HepG2 (cell line): ENCODE results near the gene PSMB10. TPM values are rescaled to one million over a fixed set of nuclear protein-coding genes. Genes with fewer than 3 reads are reported as not detected.

Experiments used
- LCORL ChIP-seq, 2 experiments: fragments of 450-650 bp in 1 of 2; sonication (generic) in 1 of 2; formaldehyde crosslinking in 1 of 2; IDR thresholded peaks; 2 replicates each; pipeline versions ENCODE4 v1.5.0 to v1.6.1; 2017 to 2020; ENCODE audit warnings: antibody characterized with exemption in 1 of 2, missing genetic modification reagents in 1 of 2
- ZFAT ChIP-seq: sonication (generic); formaldehyde crosslinking; conservative IDR thresholded peaks from 2 replicates; pipeline ENCODE4 v1.8.1; 2023; ENCODE audit warnings: missing genetic modification reagents, inconsistent platforms
- ZNF883 ChIP-seq: sonication (generic); formaldehyde crosslinking; IDR thresholded peaks from 2 replicates; pipeline ENCODE4 v1.5.1; 2020; ENCODE audit warnings: mild to moderate bottlenecking, missing genetic modification reagents; ENCODE audit errors: not compliant biosample characterization
- polyA plus RNA-seq, 8 experiments: library from polyadenylated mRNA; depleted of rRNA in 3 of 8; stranded (reverse) in 7 of 8; unstranded in 1 of 8; fragments of >200 nt; fragmentation: Illumina TruSeq in 4 of 8; extraction: Trizol in 4 of 8; gene quantifications; 2 replicates each; pipeline versions ENCODE4 v1.2.1 to v1.2.3, GENCODE V29; 2011 to 2016; ENCODE audit warnings: low read depth in 4 of 8, missing spikeins in 1 of 8, mixed read lengths in 1 of 8; ENCODE audit not compliant: insufficient read depth in 1 of 8
- total RNA-seq, 5 experiments: library from RNA; depleted of rRNA; stranded (reverse); fragments of >200 nt; fragmentation: Illumina TruSeq; extraction: Trizol; gene quantifications; 2 replicates each; pipeline ENCODE4 v1.2.3, GENCODE V29; 2016; ENCODE audit warnings: low read depth in 1 of 5
- TF ChIP-seq, protein P1 (sequence below): sonication (generic); formaldehyde crosslinking; IDR thresholded peaks from 2 replicates; pipeline ENCODE4 v1.5.1; 2020; ENCODE audit warnings: mild to moderate bottlenecking, missing genetic modification reagents
- TF ChIP-seq, protein P2 (sequence below): sonication (generic); formaldehyde crosslinking; IDR thresholded peaks from 2 replicates; pipeline ENCODE4 v1.5.1; 2020; ENCODE audit warnings: missing genetic modification reagents, mild to moderate bottlenecking, borderline replicate concordance
- TF ChIP-seq, protein P3 (sequence below): sonication (generic); formaldehyde crosslinking; IDR thresholded peaks from 2 replicates; pipeline ENCODE4 v1.4.0; 2020; ENCODE audit warnings: mild to moderate bottlenecking, missing genetic modification reagents
- TF ChIP-seq, protein P4 (sequence below): IDR thresholded peaks from 2 replicates; pipeline ENCODE4 v1.6.1; 2016; ENCODE audit warnings: mild to moderate bottlenecking
- TF ChIP-seq, protein P5 (sequence below): sonication (generic); formaldehyde crosslinking; IDR thresholded peaks from one replicate; pipeline ENCODE4 v1.5.1; 2020; ENCODE audit warnings: mild to moderate bottlenecking, missing genetic modification reagents; ENCODE audit errors: not compliant biosample characterization
- TF ChIP-seq, protein P6 (sequence below): sonication (generic); formaldehyde crosslinking; IDR thresholded peaks from 2 replicates; pipeline ENCODE4 v1.8.0; 2022; ENCODE audit warnings: low read depth, missing genetic modification reagents

PSMB10 gene
- total and polyA plus RNA-seq, 2 of the 13 experiments (the other 11 are each of a cell fraction or from before 2014, with no cell fraction given), result 12.7 to 65.9 TPM

DNA sequence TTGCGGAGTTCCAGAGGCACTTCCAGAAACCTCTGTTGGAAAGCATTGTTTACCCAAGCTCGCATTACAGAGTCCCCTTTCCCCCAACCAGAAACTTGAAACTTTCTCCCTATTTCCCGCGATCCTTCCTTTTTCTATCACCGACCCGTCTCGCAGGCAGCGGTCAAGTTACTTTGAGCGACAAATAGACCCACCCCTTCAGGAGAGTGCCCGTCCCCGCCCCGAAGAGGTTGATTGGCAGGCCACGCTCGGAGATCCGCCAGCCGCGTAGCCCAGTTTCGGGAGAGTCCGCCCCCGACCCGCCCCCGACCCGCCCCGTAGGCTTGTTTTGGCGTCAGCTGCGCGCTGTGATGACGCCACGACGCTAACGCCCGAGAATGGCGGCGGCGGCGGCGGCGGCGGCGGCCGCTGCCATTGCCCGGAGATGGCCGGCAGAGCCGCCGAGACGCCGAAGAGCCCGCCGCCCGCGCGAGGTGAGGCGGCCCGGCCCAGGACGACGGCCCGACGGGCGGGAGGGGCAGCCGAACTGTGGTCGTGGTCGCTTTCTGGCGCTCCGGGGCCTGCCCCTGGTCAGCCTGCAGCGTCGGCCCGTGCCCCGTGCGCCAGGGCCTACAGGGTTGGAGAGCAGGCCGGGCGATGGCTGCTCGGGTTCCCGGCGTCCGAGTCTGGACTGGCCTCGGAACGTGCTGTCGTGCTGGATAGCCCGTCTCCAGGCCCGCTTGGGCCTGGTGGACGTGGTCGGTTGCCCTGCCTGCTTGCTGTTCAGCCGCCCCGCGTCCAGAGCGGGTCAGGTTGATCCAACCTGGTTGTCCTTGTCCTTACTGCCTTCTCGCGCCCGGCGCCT lies 43.5 kb downstream of the PSMB10 start, which contains the start of gene PSKH1 (continued):
- TF ChIP-seq, protein P1, sequence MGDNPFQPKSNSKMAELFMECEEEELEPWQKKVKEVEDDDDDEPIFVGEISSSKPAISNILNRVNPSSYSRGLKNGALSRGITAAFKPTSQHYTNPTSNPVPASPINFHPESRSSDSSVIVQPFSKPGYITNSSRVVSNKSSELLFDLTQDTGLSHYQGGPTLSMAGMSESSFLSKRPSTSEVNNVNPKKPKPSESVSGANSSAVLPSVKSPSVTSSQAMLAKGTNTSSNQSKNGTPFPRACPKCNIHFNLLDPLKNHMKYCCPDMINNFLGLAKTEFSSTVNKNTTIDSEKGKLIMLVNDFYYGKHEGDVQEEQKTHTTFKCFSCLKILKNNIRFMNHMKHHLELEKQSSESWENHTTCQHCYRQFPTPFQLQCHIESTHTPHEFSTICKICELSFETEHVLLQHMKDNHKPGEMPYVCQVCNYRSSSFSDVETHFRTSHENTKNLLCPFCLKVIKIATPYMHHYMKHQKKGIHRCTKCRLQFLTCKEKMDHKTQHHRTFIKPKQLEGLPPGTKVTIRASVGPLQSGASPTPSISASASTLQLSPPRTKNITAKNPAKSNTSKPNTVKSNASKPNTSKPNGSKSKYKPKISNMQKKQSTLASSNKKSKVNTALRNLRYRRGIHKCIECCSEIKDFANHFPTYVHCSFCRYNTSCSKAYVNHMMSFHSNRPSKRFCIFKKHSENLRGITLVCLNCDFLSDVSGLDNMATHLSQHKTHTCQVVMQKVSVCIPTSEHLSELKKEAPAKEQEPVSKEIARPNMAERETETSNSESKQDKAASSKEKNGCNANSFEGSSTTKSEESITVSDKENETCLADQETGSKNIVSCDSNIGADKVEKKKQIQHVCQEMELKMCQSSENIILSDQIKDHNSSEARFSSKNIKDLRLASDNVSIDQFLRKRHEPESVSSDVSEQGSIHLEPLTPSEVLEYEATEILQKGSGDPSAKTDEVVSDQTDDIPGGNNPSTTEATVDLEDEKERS, result no peak
- peak; percentile 57 for TF ChIP-seq ZNF883
- TF ChIP-seq, protein P2, sequence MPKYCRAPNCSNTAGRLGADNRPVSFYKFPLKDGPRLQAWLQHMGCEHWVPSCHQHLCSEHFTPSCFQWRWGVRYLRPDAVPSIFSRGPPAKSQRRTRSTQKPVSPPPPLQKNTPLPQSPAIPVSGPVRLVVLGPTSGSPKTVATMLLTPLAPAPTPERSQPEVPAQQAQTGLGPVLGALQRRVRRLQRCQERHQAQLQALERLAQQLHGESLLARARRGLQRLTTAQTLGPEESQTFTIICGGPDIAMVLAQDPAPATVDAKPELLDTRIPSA (CRISPR knock-in tag), result no peak
- TF ChIP-seq ZFAT (CRISPR knock-in tag), result peak; percentile 88; the same call in 1 of the 2 replicates
- TF ChIP-seq, protein P3, sequence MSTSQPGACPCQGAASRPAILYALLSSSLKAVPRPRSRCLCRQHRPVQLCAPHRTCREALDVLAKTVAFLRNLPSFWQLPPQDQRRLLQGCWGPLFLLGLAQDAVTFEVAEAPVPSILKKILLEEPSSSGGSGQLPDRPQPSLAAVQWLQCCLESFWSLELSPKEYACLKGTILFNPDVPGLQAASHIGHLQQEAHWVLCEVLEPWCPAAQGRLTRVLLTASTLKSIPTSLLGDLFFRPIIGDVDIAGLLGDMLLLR (CRISPR knock-in tag), result peak; percentile 90; the same call in 1 of the 2 replicates
- TF ChIP-seq, protein P4, sequence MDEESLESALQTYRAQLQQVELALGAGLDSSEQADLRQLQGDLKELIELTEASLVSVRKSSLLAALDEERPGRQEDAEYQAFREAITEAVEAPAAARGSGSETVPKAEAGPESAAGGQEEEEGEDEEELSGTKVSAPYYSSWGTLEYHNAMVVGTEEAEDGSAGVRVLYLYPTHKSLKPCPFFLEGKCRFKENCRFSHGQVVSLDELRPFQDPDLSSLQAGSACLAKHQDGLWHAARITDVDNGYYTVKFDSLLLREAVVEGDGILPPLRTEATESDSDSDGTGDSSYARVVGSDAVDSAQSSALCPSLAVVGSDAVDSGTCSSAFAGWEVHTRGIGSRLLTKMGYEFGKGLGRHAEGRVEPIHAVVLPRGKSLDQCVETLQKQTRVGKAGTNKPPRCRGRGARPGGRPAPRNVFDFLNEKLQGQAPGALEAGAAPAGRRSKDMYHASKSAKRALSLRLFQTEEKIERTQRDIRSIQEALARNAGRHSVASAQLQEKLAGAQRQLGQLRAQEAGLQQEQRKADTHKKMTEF, result no peak
- TF ChIP-seq, protein P5, sequence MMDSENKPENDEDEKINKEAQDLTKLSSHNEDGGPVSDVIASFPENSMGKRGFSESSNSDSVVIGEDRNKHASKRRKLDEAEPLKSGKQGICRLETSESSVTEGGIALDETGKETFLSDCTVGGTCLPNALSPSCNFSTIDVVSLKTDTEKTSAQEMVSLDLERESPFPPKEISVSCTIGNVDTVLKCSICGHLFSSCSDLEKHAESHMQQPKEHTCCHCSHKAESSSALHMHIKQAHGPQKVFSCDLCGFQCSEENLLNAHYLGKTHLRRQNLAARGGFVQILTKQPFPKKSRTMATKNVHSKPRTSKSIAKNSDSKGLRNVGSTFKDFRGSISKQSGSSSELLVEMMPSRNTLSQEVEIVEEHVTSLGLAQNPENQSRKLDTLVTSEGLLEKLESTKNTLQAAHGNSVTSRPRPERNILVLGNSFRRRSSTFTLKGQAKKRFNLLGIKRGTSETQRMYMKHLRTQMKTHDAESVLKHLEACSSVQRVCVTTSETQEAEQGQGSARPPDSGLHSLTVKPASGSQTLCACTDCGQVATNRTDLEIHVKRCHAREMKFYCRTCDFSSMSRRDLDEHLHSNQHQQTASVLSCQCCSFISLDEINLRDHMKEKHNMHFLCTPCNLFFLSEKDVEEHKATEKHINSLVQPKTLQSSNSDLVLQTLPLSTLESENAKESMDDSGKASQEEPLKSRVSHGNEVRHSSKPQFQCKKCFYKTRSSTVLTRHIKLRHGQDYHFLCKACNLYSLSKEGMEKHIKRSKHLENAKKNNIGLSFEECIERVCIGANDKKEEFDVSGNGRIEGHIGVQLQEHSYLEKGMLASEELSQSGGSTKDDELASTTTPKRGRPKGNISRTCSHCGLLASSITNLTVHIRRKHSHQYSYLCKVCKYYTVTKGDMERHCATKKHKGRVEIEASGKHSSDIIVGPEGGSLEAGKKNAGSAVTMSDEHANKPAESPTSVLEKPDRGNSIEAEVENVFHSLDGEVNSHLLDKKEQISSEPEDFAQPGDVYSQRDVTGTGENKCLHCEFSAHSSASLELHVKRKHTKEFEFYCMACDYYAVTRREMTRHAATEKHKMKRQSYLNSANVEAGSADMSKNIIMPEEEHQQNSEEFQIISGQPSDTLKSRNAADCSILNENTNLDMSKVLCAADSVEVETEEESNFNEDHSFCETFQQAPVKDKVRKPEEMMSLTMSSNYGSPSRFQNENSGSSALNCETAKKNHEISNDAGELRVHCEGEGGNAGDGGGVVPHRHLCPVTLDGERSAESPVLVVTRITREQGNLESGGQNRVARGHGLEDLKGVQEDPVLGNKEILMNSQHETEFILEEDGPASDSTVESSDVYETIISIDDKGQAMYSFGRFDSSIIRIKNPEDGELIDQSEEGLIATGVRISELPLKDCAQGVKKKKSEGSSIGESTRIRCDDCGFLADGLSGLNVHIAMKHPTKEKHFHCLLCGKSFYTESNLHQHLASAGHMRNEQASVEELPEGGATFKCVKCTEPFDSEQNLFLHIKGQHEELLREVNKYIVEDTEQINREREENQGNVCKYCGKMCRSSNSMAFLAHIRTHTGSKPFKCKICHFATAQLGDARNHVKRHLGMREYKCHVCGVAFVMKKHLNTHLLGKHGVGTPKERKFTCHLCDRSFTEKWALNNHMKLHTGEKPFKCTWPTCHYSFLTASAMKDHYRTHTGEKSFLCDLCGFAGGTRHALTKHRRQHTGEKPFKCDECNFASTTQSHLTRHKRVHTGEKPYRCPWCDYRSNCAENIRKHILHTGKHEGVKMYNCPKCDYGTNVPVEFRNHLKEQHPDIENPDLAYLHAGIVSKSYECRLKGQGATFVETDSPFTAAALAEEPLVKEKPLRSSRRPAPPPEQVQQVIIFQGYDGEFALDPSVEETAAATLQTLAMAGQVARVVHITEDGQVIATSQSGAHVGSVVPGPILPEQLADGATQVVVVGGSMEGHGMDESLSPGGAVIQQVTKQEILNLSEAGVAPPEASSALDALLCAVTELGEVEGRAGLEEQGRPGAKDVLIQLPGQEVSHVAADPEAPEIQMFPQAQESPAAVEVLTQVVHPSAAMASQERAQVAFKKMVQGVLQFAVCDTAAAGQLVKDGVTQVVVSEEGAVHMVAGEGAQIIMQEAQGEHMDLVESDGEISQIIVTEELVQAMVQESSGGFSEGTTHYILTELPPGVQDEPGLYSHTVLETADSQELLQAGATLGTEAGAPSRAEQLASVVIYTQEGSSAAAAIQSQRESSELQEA (CRISPR knock-in tag), result no peak
- TF ChIP-seq LCORL (IDR thresholded peaks at IDR 0.05), result peak; percentile 21; the same call in 1 of the 2 replicates
- no peak for TF ChIP-seq LCORL (CRISPR knock-in tag; IDR thresholded peaks at IDR 0.05)
- TF ChIP-seq, protein P6, sequence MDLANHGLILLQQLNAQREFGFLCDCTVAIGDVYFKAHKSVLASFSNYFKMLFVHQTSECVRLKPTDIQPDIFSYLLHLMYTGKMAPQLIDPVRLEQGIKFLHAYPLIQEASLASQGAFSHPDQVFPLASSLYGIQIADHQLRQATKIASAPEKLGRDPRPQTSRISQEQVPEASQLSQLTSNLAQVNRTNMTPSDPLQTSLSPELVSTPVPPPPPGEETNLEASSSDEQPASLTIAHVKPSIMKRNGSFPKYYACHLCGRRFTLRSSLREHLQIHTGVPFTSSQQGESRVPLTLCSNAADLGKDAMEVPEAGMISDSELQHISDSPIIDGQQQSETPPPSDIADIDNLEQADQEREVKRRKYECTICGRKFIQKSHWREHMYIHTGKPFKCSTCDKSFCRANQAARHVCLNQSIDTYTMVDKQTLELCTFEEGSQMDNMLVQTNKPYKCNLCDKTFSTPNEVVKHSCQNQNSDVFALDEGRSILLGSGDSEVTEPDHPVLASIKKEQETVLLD (CRISPR knock-in tag), result no peak
